Endothelial cell of umbilical vein (primary cell): Measurements from ENCODE around the gene DDX47. TPM values are rescaled to one million over a fixed set of nuclear protein-coding genes. Genes with fewer than 3 reads are reported as not detected.

Source experiments
- BruUV-seq: library from RNA; stranded (reverse); fragments of 400-500 nt; replicated peaks from 2 replicates; lab custom pipeline; 2021; lab: Mats Ljungman, UMichigan
- CTCF ChIA-PET: fragments of 300-600, 350-600 bp; sonication (Branson Sonifier 250); formaldehyde crosslinking; loops from one replicate; lab custom pipeline; 2021; ENCODE audit warnings: antibody characterized with exemption, inconsistent platforms; lab: Charles Lee
- POLR2A ChIA-PET: fragments of 300-600, 350-600 bp; sonication (Branson Sonifier 250); formaldehyde crosslinking; loops from one replicate; lab custom pipeline; 2021; ENCODE audit warnings: antibody characterized with exemption, inconsistent platforms; lab: Charles Lee
- DNase-seq: peaks from one replicate; pipeline ENCODE4 v3.0.0-alpha.2; 2011; ENCODE audit warnings: low read depth, low spot score
- FAIRE-seq: peaks from 2 replicates; lab custom pipeline; 2011; peaks lifted over from hg19 to GRCh38; lab: Jason Lieb, UNC
- H2AFZ ChIP-seq: 2 replicates; pipeline ENCODE4 v1.6.0; 2012; ENCODE audit warnings: low read depth, low read length, control low read depth, inconsistent platforms
- H3K27ac ChIP-seq: 2 replicates; pipeline ENCODE4 v1.5.1; 2011; ENCODE audit warnings: low read depth, mild to moderate bottlenecking, control low read depth, low read length, moderate library complexity; ENCODE audit not compliant: insufficient read depth
- H3K27me3 ChIP-seq, 2 experiments: 2 replicates each; pipeline versions ENCODE4 v1.6.0 to v1.6.1; 2011; ENCODE audit warnings: low read length in 2 of 2, mixed read lengths in 1 of 2; ENCODE audit not compliant: control insufficient read depth in 2 of 2, insufficient read depth in 2 of 2
- H3K36me3 ChIP-seq, 2 experiments: 2 replicates in 1 of 2; 3 replicates in 1 of 2; pipeline ENCODE4 v1.5.1; 2011; ENCODE audit warnings: low read length in 2 of 2, mild to moderate bottlenecking in 1 of 2, moderate library complexity in 1 of 2; ENCODE audit not compliant: control insufficient read depth in 2 of 2, insufficient read depth in 2 of 2; ENCODE audit errors: extremely low read depth in 1 of 2
- H3K4me1 ChIP-seq: 3 replicates; pipeline ENCODE4 v1.5.1; 2011; ENCODE audit warnings: mild to moderate bottlenecking, low read length; ENCODE audit not compliant: control insufficient read depth, insufficient read depth; ENCODE audit errors: extremely low read depth
- H3K4me2 ChIP-seq: 2 replicates; pipeline ENCODE4 v1.6.1; 2011; ENCODE audit warnings: low read length, control low read depth, mixed read lengths; ENCODE audit not compliant: insufficient read depth
- H3K4me3 ChIP-seq, 3 experiments: fragments of 200-600 bp in 1 of 3; sonication (generic), shearing (Covaris generic) in 1 of 3; replicated peaks in 1 of 3; 2 replicates each; pipeline ENCODE4 v1.5.1; 2011 to 2016; ENCODE audit warnings: control low read depth in 3 of 3, low read length in 3 of 3, mild to moderate bottlenecking in 2 of 3, inconsistent platforms in 1 of 3, low read depth in 1 of 3, moderate library complexity in 1 of 3; ENCODE audit not compliant: insufficient read depth in 1 of 3
- H3K79me2 ChIP-seq: 2 replicates; pipeline ENCODE4 v1.6.0; 2012; ENCODE audit warnings: low read length, inconsistent platforms; ENCODE audit not compliant: control insufficient read depth, insufficient read depth
- H3K9ac ChIP-seq: replicated peaks from 2 replicates; pipeline ENCODE3; 2011; ENCODE audit warnings: low read length, control low read depth; ENCODE audit not compliant: insufficient read depth; ENCODE audit errors: extremely low read depth
- H3K9me1 ChIP-seq: replicated peaks from 3 replicates; pipeline ENCODE4 v1.6.0; 2011; ENCODE audit warnings: mild to moderate bottlenecking, low read length; ENCODE audit not compliant: control insufficient read depth, insufficient read depth; ENCODE audit errors: extremely low read depth
- H3K9me3 ChIP-seq: replicated peaks from 2 replicates; pipeline ENCODE4 v1.5.1; 2012; ENCODE audit warnings: low read length, inconsistent platforms; ENCODE audit not compliant: control insufficient read depth, insufficient read depth
- H4K20me1 ChIP-seq: replicated peaks from 2 replicates; pipeline ENCODE3; 2011; ENCODE audit warnings: mild to moderate bottlenecking, low read length; ENCODE audit not compliant: control insufficient read depth, insufficient read depth; ENCODE audit errors: extremely low read depth
- EZH2 ChIP-seq: IDR thresholded peaks from 2 replicates; pipeline ENCODE4 v1.6.1; 2012; ENCODE audit warnings: borderline replicate concordance, low read depth, mild to moderate bottlenecking, moderate library complexity, low read length, inconsistent platforms; ENCODE audit not compliant: severe bottlenecking
- FOS ChIP-seq: IDR thresholded peaks from 2 replicates; pipeline ENCODE4 v1.6.1; 2011; ENCODE audit warnings: mild to moderate bottlenecking, low read length, moderate library complexity, borderline replicate concordance; ENCODE audit not compliant: insufficient read depth
- GATA2 ChIP-seq: IDR thresholded peaks from 2 replicates; pipeline ENCODE4 v1.7.0; 2011; ENCODE audit warnings: low read depth, mild to moderate bottlenecking, moderate library complexity, mixed read lengths, low read length; ENCODE audit not compliant: insufficient read length, insufficient read depth
- JUN ChIP-seq: IDR thresholded peaks from 2 replicates; pipeline ENCODE4 v1.6.1; 2011; ENCODE audit warnings: borderline replicate concordance, low read depth; ENCODE audit not compliant: insufficient read length, insufficient read depth
- MYC ChIP-seq: IDR thresholded peaks from one replicate; pipeline ENCODE4 v1.6.1; 2011; ENCODE audit warnings: mild to moderate bottlenecking, low read depth, low read length
- POLR2A ChIP-seq: IDR thresholded peaks from 2 replicates; pipeline ENCODE4 v1.6.1; 2012; ENCODE audit warnings: low read depth, mild to moderate bottlenecking, control low read depth, low read length
- POLR2AphosphoS5 ChIP-seq: IDR thresholded peaks from 2 replicates; pipeline ENCODE4 v1.6.1; 2012; ENCODE audit warnings: low read depth, mild to moderate bottlenecking, control low read depth, low read length, moderate library complexity; ENCODE audit not compliant: insufficient read depth
- dilution Hi-C: fragments of 300-500 bp; cut with MboI; formaldehyde crosslinking; loops from one replicate; pipeline ENCODE4 v1.15.0; 2019; ENCODE audit warnings: low sequenced_read_pairs; ENCODE audit not compliant: extremely low pct_ligation_motif_present
- intact Hi-C: fragments of 100-400 bp; cut with micrococcal nuclease; formaldehyde crosslinking; loops from one replicate; pipeline ENCODE4 v1.10.0; 2022
- polyA plus RNA-seq, 4 experiments: library from polyadenylated mRNA; depleted of rRNA in 3 of 4; stranded (reverse) in 3 of 4; unstranded in 1 of 4; fragments of >200 nt; gene quantifications; 2 replicates each; pipeline versions ENCODE4 v1.2.1 to v1.2.3, GENCODE V29; 2011 to 2012; ENCODE audit warnings: missing spikeins in 1 of 4
- total RNA-seq: library from RNA; stranded (reverse); gene quantifications from 2 replicates; pipeline ENCODE4 v1.2.3, GENCODE V29; 2021
- TF ChIP-seq, protein P1 (sequence below): IDR thresholded peaks from 2 replicates; pipeline ENCODE4 v1.6.1; 2011; ENCODE audit not compliant: insufficient read depth, insufficient read length
- TF ChIP-seq, protein P2 (sequence below), 2 donors: IDR thresholded peaks; 1 replicate in 1 of 2; 2 replicates in 1 of 2; pipeline ENCODE4 v1.5.1; 2011; ENCODE audit warnings: low read length in 2 of 2, mild to moderate bottlenecking in 2 of 2, moderate library complexity in 2 of 2, control low read depth in 1 of 2, inconsistent platforms in 1 of 2, low read depth in 1 of 2; ENCODE audit not compliant: insufficient read depth in 1 of 2; ENCODE audit errors: extremely low read depth in 1 of 2

DDX47 gene
- total and polyA plus RNA-seq, 2 donors (not counting 3 experiments of a cell fraction or from before 2014, with no cell fraction given), result 73.4 to 74.6 TPM

DNA sequence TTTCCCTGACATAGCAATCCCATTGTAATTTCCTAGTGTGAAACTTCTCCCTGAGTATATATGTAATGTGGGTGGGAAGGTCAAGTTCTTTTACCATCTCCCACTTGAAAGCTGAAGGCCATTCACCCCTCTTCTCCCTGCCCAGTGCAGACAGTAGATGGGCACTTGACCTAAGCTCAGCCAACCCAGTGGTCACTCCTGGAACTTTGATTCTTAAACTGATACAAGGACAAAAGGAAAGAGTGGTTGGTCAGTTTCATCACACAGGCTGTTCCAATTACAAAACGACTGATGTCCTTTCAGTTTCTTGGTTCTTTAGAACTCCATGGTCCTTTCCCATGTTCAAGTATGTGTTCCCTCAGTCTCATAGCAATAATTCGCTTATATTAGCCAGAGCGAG, 36.1 kb upstream of the DDX47 start:
- DNase-seq (no peak), FAIRE-seq (no peak)
- Histone ChIP-seq H3K36me3 (no peaks in the 10 kb centered on the region), H3K9ac (no peak overlapping the region), H3K4me3 (no peak overlapping the region), H3K79me2 (no peaks in the 10 kb centered on the region), H3K9me3 (no peaks in the 10 kb centered on the region), H3K4me1 (peaks cover 36% of the 10 kb centered on the region), H3K4me2 (no peak overlapping the region), H3K27me3 (no peaks in the 10 kb centered on the region), H4K20me1 (no peaks in the 10 kb centered on the region), H3K9me1 (no peaks in the 10 kb centered on the region), H2AFZ (no peak overlapping the region), H3K27ac (peak overlapping the region; percentile 32)
- BruUV-seq, result no TSS peak
- TF ChIP-seq FOS, result no peak
- TF ChIP-seq GATA2, result no peak
- TF ChIP-seq, protein P1, sequence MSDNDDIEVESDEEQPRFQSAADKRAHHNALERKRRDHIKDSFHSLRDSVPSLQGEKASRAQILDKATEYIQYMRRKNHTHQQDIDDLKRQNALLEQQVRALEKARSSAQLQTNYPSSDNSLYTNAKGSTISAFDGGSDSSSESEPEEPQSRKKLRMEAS, result no peak
- TF ChIP-seq JUN, result no peak
- TF ChIP-seq, protein P2, sequence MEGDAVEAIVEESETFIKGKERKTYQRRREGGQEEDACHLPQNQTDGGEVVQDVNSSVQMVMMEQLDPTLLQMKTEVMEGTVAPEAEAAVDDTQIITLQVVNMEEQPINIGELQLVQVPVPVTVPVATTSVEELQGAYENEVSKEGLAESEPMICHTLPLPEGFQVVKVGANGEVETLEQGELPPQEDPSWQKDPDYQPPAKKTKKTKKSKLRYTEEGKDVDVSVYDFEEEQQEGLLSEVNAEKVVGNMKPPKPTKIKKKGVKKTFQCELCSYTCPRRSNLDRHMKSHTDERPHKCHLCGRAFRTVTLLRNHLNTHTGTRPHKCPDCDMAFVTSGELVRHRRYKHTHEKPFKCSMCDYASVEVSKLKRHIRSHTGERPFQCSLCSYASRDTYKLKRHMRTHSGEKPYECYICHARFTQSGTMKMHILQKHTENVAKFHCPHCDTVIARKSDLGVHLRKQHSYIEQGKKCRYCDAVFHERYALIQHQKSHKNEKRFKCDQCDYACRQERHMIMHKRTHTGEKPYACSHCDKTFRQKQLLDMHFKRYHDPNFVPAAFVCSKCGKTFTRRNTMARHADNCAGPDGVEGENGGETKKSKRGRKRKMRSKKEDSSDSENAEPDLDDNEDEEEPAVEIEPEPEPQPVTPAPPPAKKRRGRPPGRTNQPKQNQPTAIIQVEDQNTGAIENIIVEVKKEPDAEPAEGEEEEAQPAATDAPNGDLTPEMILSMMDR (IDR thresholded peaks at IDR 0.05; ENCODE audit: extremely low read depth in 1 of 2, insufficient read depth in 1 of 2, low read depth in 1 of 2, low read length in 2 of 2), result no peak
- TF ChIP-seq MYC, result no peak
- TF ChIP-seq POLR2A, result no peak
- no peak for TF ChIP-seq POLR2AphosphoS5
- no peak for TF ChIP-seq EZH2
- ChIA-PET CTCF (interaction anchor here (2.0 kb wide), 1 partner anchor 40 kb away, joined by 16 read pairs; no protein-coding TSS in a partner anchor), POLR2A (no interaction called here)
- intact Hi-C loops (no loop called here), dilution Hi-C loops (no loop called here)
